ENCODE results near the gene TYW3. TPM values are rescaled to one million over a fixed set of nuclear protein-coding genes. Genes with fewer than 3 reads are reported as not detected.

Gene TYW3
- polyA plus RNA-seq, 3 donors: 5.0 to 6.0 (median 5.2) TPM

DNA sequence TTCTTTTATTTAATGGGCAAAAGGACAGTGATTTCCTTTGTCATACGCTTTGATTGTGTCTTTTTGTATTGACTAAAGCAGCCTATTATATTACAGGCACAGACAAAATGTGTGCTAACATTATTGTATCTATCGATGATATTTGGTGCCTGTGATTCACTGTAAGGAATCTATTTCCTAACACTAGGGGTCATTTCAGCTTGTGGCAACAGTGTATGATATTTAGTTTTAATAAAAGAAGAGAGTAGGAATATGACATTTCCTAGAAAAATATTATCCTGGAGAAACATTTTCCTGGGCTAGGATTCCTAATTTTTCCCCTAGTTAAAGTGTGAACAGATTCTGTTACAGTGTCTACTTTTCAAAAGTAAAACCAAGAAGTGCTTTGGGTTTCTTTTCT lies 42.8 kb downstream of the TYW3 start:
- H4K20me1 ChIP-seq (ENCODE audit: insufficient read depth, low read length): no peaks in the 10 kb centered on the region

DNA sequence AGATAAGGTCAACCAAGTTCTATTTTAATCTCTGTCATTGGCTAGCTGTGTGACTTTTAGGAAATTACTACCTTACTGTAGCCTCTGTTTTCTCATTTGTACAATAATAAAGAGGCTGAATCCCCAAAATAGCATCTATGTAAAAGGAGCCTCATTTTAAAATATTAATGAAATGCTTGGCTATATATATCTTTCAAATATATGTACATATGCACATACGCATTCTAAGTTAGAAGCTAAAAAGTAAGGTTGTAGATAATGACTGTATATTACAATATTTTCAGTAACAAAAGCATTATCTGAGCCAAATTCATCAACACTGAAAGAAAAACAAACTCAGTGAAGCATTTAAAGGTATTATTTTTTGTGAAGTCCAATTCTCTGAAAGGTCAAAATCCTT lies 44.6 kb downstream of the TYW3 start:
- no peak for DNase-seq
- no peaks in the 10 kb centered on the region for H3K9me3 ChIP-seq (replicated peaks in 1 of 2; ENCODE audit: control insufficient read depth in 1 of 2, insufficient read depth in 1 of 2, low read length in 2 of 2)
- no peak overlapping the region for H3K27ac Mint-ChIP-seq
- TF ChIP-seq, protein P1, sequence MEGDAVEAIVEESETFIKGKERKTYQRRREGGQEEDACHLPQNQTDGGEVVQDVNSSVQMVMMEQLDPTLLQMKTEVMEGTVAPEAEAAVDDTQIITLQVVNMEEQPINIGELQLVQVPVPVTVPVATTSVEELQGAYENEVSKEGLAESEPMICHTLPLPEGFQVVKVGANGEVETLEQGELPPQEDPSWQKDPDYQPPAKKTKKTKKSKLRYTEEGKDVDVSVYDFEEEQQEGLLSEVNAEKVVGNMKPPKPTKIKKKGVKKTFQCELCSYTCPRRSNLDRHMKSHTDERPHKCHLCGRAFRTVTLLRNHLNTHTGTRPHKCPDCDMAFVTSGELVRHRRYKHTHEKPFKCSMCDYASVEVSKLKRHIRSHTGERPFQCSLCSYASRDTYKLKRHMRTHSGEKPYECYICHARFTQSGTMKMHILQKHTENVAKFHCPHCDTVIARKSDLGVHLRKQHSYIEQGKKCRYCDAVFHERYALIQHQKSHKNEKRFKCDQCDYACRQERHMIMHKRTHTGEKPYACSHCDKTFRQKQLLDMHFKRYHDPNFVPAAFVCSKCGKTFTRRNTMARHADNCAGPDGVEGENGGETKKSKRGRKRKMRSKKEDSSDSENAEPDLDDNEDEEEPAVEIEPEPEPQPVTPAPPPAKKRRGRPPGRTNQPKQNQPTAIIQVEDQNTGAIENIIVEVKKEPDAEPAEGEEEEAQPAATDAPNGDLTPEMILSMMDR (IDR thresholded peaks at IDR 0.05): no peak
- H3K4me2 ChIP-seq (replicated peaks; ENCODE audit: extremely low read depth, low read length, poor library complexity, severe bottlenecking): no peak overlapping the region
- H3K4me1 Mint-ChIP-seq: no peaks in the 10 kb centered on the region
- peaks cover 2 to 5% of the 10 kb centered on the region in 2 donors for H3K27me3 ChIP-seq (ENCODE audit: control insufficient read depth in 2 of 2, insufficient read depth in 2 of 2, low read length in 2 of 2)
- no peak overlapping the region for H3K4me3 Mint-ChIP-seq
- WGBS (ENCODE audit: insufficient coverage): no CpG with 5 or more reads among the region's 1 CpG
- intact Hi-C loops (cut with micrococcal nuclease): no loop called here
- no peaks in the 10 kb centered on the region for H3K4me1 ChIP-seq (ENCODE audit: control insufficient read depth in 1 of 2, insufficient read depth in 2 of 2, low read length in 2 of 2)
- no peak overlapping the region for H2AFZ ChIP-seq (ENCODE audit: insufficient read depth, low read depth, low read length, poor library complexity, severe bottlenecking)
- no peaks in the 10 kb centered on the region for H4K20me1 ChIP-seq (ENCODE audit: insufficient read depth, low read length)
- no peak overlapping the region for H3K9ac ChIP-seq (ENCODE audit: insufficient read depth, low read length, poor library complexity, severe bottlenecking)
- no peaks in the 10 kb centered on the region for H3K9me3 Mint-ChIP-seq
- H3K27ac ChIP-seq (ENCODE audit: low read depth in 1 of 2, low read length in 2 of 2): no peak overlapping the region
- H3K36me3 Mint-ChIP-seq: no peaks in the 10 kb centered on the region
- H3K27me3 Mint-ChIP-seq (ENCODE audit: low read depth in 3 of 3): peaks cover 0 to 1% (median 0%) of the 10 kb centered on the region in 3 donors
- no peaks in the 10 kb centered on the region for H3K79me2 ChIP-seq (ENCODE audit: insufficient read depth, low read length)
- no peak overlapping the region for H3K4me3 ChIP-seq (replicated peaks in 1 of 3; ENCODE audit: low read depth in 2 of 3, low read length in 3 of 3)
- H3K36me3 ChIP-seq (replicated peaks in 1 of 2; ENCODE audit: control insufficient read depth in 1 of 2, insufficient read depth in 2 of 2, low read length in 2 of 2): no peaks in the 10 kb centered on the region

More for the DNA sequence above, 42.8 kb downstream of the TYW3 start:
- Histone ChIP-seq H2AFZ (ENCODE audit: insufficient read depth, low read depth, low read length, poor library complexity, severe bottlenecking) (no peak overlapping the region), H3K79me2 (ENCODE audit: insufficient read depth, low read length) (no peaks in the 10 kb centered on the region), H3K9ac (ENCODE audit: insufficient read depth, low read length, poor library complexity, severe bottlenecking) (no peak overlapping the region), H3K27me3 (ENCODE audit: control insufficient read depth in 2 of 2, insufficient read depth in 2 of 2, low read length in 2 of 2) (peaks cover 2 to 5% of the 10 kb centered on the region in 2 donors), H3K4me1 (ENCODE audit: control insufficient read depth in 1 of 2, insufficient read depth in 2 of 2, low read length in 2 of 2) (no peaks in the 10 kb centered on the region), H3K4me3 (replicated peaks in 1 of 3; ENCODE audit: low read depth in 2 of 3, low read length in 3 of 3) (no peak overlapping the region), H3K36me3 (replicated peaks in 1 of 2; ENCODE audit: control insufficient read depth in 1 of 2, insufficient read depth in 2 of 2, low read length in 2 of 2) (no peaks in the 10 kb centered on the region), H3K27ac (ENCODE audit: low read depth in 1 of 2, low read length in 2 of 2) (no peak overlapping the region), H3K9me3 (replicated peaks in 1 of 2; ENCODE audit: control insufficient read depth in 1 of 2, insufficient read depth in 1 of 2, low read length in 2 of 2) (no peaks in the 10 kb centered on the region), H3K4me2 (replicated peaks; ENCODE audit: extremely low read depth, low read length, poor library complexity, severe bottlenecking) (no peak overlapping the region)
- H3K27me3 Mint-ChIP-seq (ENCODE audit: low read depth in 3 of 3): peaks cover 0 to 4% (median 2%) of the 10 kb centered on the region in 3 donors
- no peaks in the 10 kb centered on the region for H3K36me3 Mint-ChIP-seq
- no CpG with 5 or more reads among the region's 2 CpGs for WGBS (ENCODE audit: insufficient coverage)
- H3K4me3 Mint-ChIP-seq: no peak overlapping the region
- TF ChIP-seq, protein P1 (IDR thresholded peaks at IDR 0.05): no peak
- DNase-seq: no peak
- intact Hi-C loops (cut with micrococcal nuclease): no loop called here
- no peaks in the 10 kb centered on the region for H3K4me1 Mint-ChIP-seq
- no peaks in the 10 kb centered on the region for H3K9me3 Mint-ChIP-seq
- H3K27ac Mint-ChIP-seq: no peak overlapping the region
